HCT116 (cell line): ENCODE measurements around the gene DOCK3. TPM values are rescaled to one million over a fixed set of nuclear protein-coding genes. Genes with fewer than 3 reads are reported as not detected.

Experiments used
- ATAC-seq: fragments of 200-7000 bp; cut with Tn5 transposase; 2 replicates; pipeline ENCODE4 v1.9.1; 2020; ENCODE audit warnings: mild to moderate bottlenecking, moderate library complexity
- BruUV-seq: library from RNA; stranded (reverse); fragments of 400-500 nt; replicated peaks from 2 replicates; lab custom pipeline; 2021; lab: Mats Ljungman, UMichigan
- CTCF ChIA-PET: fragments of 300-600 bp; sonication (Branson Sonifier 250); formaldehyde crosslinking; loops from one replicate; lab custom pipeline; 2021; ENCODE audit warnings: antibody characterized with exemption; lab: Charles Lee
- POLR2A ChIA-PET: fragments of 300-600, 350-600 bp; sonication (Branson Sonifier 250); formaldehyde crosslinking; loops from one replicate; lab custom pipeline; 2021; ENCODE audit warnings: antibody characterized with exemption; lab: Charles Lee
- RAD21 ChIA-PET, 2 experiments: fragments of 300-600 bp; sonication (Branson Sonifier 250); formaldehyde crosslinking; loops; one replicate each; lab custom pipeline; 2023; ENCODE audit warnings: low total read pairs in 2 of 2; ENCODE audit not compliant: uncharacterized antibody in 2 of 2, unreplicated experiment in 2 of 2, low non-redundant PET in 1 of 2; lab: Charles Lee
- DNase-seq: peaks from one replicate; pipeline ENCODE4 v3.0.0-alpha.2; 2010; ENCODE audit warnings: low read depth, low spot score
- H2AFZ ChIP-seq: fragments of 200-600 bp; shearing (Covaris generic), sonication (generic); 2 replicates; pipeline ENCODE4 v1.6.1; 2017; ENCODE audit warnings: low read depth, mixed run types, mixed read lengths, antibody characterized with exemption, low read length; ENCODE audit not compliant: poor library complexity, severe bottlenecking
- H3K27ac ChIP-seq: 2 replicates; pipeline ENCODE4 v1.5.1; 2012; ENCODE audit warnings: low read depth, low read length
- H3K27me3 ChIP-seq: fragments of 200-600 bp; sonication (generic); 2 replicates; pipeline ENCODE4 v1.6.1; 2016; ENCODE audit warnings: mixed run types, low read length, mixed read lengths; ENCODE audit not compliant: insufficient read depth
- H3K36me3 ChIP-seq, 2 experiments: fragments of 200-500 bp in 1 of 2; fragments of 200-600 bp in 1 of 2; sonication (Bioruptor generic) in 1 of 2; sonication (generic) in 1 of 2; 2 replicates each; pipeline versions ENCODE4 v1.5.1 to v1.6.1; 2014 to 2016; ENCODE audit warnings: low read length in 2 of 2, inconsistent platforms in 1 of 2, mixed read lengths in 1 of 2, mixed run types in 1 of 2; ENCODE audit not compliant: insufficient read depth in 2 of 2, control insufficient read depth in 1 of 2
- H3K4me1 ChIP-seq, 2 experiments: fragments of 200-600 bp in 1 of 2; sonication (generic) in 1 of 2; 2 replicates each; pipeline versions ENCODE4 v1.5.1 to v1.6.1; 2012 to 2017; ENCODE audit warnings: low read length in 2 of 2, inconsistent platforms in 1 of 2, mild to moderate bottlenecking in 1 of 2, mixed read lengths in 1 of 2, mixed run types in 1 of 2, moderate library complexity in 1 of 2; ENCODE audit not compliant: insufficient read depth in 2 of 2, control insufficient read depth in 1 of 2
- H3K4me2 ChIP-seq: fragments of 200-600 bp; sonication (generic); 2 replicates; pipeline ENCODE4 v1.6.1; 2017; ENCODE audit warnings: mixed run types, low read length, mixed read lengths
- H3K4me3 ChIP-seq, 2 experiments: fragments of 200-600 bp in 1 of 2; sonication (generic) in 1 of 2; replicated peaks in 1 of 2; 2 replicates each; pipeline ENCODE4 v1.5.1; 2011 to 2016; ENCODE audit warnings: low read length in 2 of 2, control low read depth in 1 of 2, low read depth in 1 of 2, mild to moderate bottlenecking in 1 of 2, mixed read lengths in 1 of 2, mixed run types in 1 of 2
- H3K79me2 ChIP-seq: fragments of 200-600 bp; sonication (generic); 2 replicates; pipeline ENCODE4 v1.6.1; 2017; ENCODE audit warnings: mild to moderate bottlenecking, mixed run types, low read length, moderate library complexity, mixed read lengths; ENCODE audit not compliant: insufficient read depth
- H3K9ac ChIP-seq: fragments of 200-600 bp; sonication (generic); 2 replicates; pipeline ENCODE4 v1.6.1; 2016; ENCODE audit warnings: low read length, mixed read lengths
- H3K9me2 ChIP-seq: fragments of 200-600 bp; sonication (generic), shearing (Covaris generic); 2 replicates; pipeline ENCODE4 v1.6.1; 2017; ENCODE audit warnings: mixed run types, mild to moderate bottlenecking, moderate library complexity; ENCODE audit not compliant: insufficient read depth
- H3K9me3 ChIP-seq, 2 experiments: fragments of 200-500 bp in 1 of 2; fragments of 200-600 bp in 1 of 2; sonication (Bioruptor generic) in 1 of 2; sonication (generic) in 1 of 2; 2 replicates each; pipeline ENCODE4 v1.6.1; 2014 to 2017; ENCODE audit warnings: low read length in 2 of 2, mixed read lengths in 2 of 2, inconsistent platforms in 1 of 2, low read depth in 1 of 2, mild to moderate bottlenecking in 1 of 2, mixed run types in 1 of 2, moderate library complexity in 1 of 2; ENCODE audit not compliant: control insufficient read depth in 1 of 2, insufficient read depth in 1 of 2
- H4K20me1 ChIP-seq: fragments of 200-600 bp; sonication (generic), shearing (Covaris generic); 2 replicates; pipeline ENCODE4 v1.6.1; 2017; ENCODE audit warnings: mixed run types, mild to moderate bottlenecking, moderate library complexity; ENCODE audit not compliant: insufficient read depth
- CBX3 ChIP-seq: IDR thresholded peaks from 2 replicates; pipeline ENCODE4 v1.6.1; 2012; ENCODE audit warnings: low read depth
- CEBPB ChIP-seq: IDR thresholded peaks from 2 replicates; pipeline ENCODE4 v1.6.1; 2012; ENCODE audit warnings: low read depth
- EGR1 ChIP-seq: IDR thresholded peaks from 2 replicates; pipeline ENCODE4 v1.6.1; 2012; ENCODE audit warnings: low read depth
- ELF1 ChIP-seq: IDR thresholded peaks from 2 replicates; pipeline ENCODE4 v1.6.1; 2012; ENCODE audit warnings: low read depth, borderline replicate concordance
- POLR2A ChIP-seq: IDR thresholded peaks from 2 replicates; pipeline ENCODE4 v1.7.0; 2011; ENCODE audit warnings: borderline replicate concordance; ENCODE audit not compliant: insufficient read depth, insufficient read length; ENCODE audit errors: extremely low read depth
- POLR2AphosphoS5 ChIP-seq: IDR thresholded peaks from 2 replicates; pipeline ENCODE4 v1.6.1; 2011; ENCODE audit warnings: mild to moderate bottlenecking, low read depth, low read length, moderate library complexity
- RAD21 ChIP-seq: IDR thresholded peaks from 2 replicates; pipeline ENCODE4 v1.6.1; 2012; ENCODE audit warnings: low read depth, mild to moderate bottlenecking
- REST ChIP-seq: IDR thresholded peaks from 2 replicates; pipeline ENCODE4 v1.6.1; 2012; ENCODE audit warnings: low read depth
- SIN3A ChIP-seq: IDR thresholded peaks from 2 replicates; pipeline ENCODE4 v1.6.1; 2012; ENCODE audit warnings: low read depth
- SRF ChIP-seq: IDR thresholded peaks from 2 replicates; pipeline ENCODE4 v1.6.1; 2012; ENCODE audit warnings: low read depth
- TCF7L2 ChIP-seq: IDR thresholded peaks from 2 replicates; pipeline ENCODE4 v1.7.0; 2011; ENCODE audit warnings: borderline replicate concordance, inconsistent platforms; ENCODE audit not compliant: insufficient read depth, insufficient read length; ENCODE audit errors: extremely low read depth
- YY1 ChIP-seq: IDR thresholded peaks from 2 replicates; pipeline ENCODE4 v1.6.1; 2011; ENCODE audit warnings: low read length, low read depth, moderate library complexity, mild to moderate bottlenecking; ENCODE audit not compliant: insufficient replicate concordance; ENCODE audit errors: extremely low read depth
- ZBTB33 ChIP-seq: IDR thresholded peaks from 2 replicates; pipeline ENCODE4 v1.6.1; 2011; ENCODE audit warnings: mild to moderate bottlenecking, low read length, moderate library complexity; ENCODE audit not compliant: insufficient replicate concordance; ENCODE audit errors: extremely low read depth
- ZNF274 ChIP-seq: fragments of 200-500 bp; sonication (Bioruptor generic); IDR thresholded peaks from 2 replicates; pipeline ENCODE4 v1.6.1; 2014; ENCODE audit warnings: mild to moderate bottlenecking, low read depth, low read length, inconsistent platforms
- intact Hi-C: fragments of 100-400 bp; cut with micrococcal nuclease; formaldehyde crosslinking; loops from 2 replicates; pipeline ENCODE4 v1.10.0; 2022
- total RNA-seq: library from RNA; stranded (reverse); gene quantifications from one replicate; pipeline ENCODE4 v1.2.1, GENCODE V29; 2021; ENCODE audit not compliant: unreplicated experiment
- TF ChIP-seq, protein P1 (sequence below): IDR thresholded peaks from 2 replicates; pipeline ENCODE4 v1.6.1; 2012

DOCK3 gene
- total RNA-seq, 1 experiment from 2014 or later = 4.2 TPM

- H2AFZ ChIP-seq = no peak overlapping the region
- BruUV-seq = no TSS peak
- no peak for ATAC-seq
- H3K4me3 ChIP-seq = no peak overlapping the region
- no peaks in the 10 kb centered on the region for H4K20me1 ChIP-seq
- no peaks in the 10 kb centered on the region for H3K36me3 ChIP-seq
- H3K4me1 ChIP-seq = no peaks in the 10 kb centered on the region
- CTCF ChIA-PET = interaction anchor here (0.7 kb wide), 1 partner anchor 979 kb away, joined by 3 read pairs; no protein-coding TSS in a partner anchor
- RAD21 ChIA-PET = no interaction called here
- H3K9me2 ChIP-seq = no peaks in the 10 kb centered on the region
- no peak for DNase-seq
- H3K27me3 ChIP-seq = no peaks in the 10 kb centered on the region
- no peak overlapping the region for H3K9ac ChIP-seq
- no peaks in the 10 kb centered on the region for H3K79me2 ChIP-seq
- no peaks in the 10 kb centered on the region for H3K9me3 ChIP-seq
- no peak overlapping the region for H3K4me2 ChIP-seq
- POLR2A ChIA-PET = no interaction called here
- no peak overlapping the region for H3K27ac ChIP-seq
- TF ChIP-seq CBX3 = no peak
- TF ChIP-seq REST = no peak
- TF ChIP-seq, all 23 proteins: peak for 0
- intact Hi-C loops = no loop called here
These were observed 75.1 kb downstream of the DOCK3 start for GRCh38 chr3:50749822-50750221.

DNA sequence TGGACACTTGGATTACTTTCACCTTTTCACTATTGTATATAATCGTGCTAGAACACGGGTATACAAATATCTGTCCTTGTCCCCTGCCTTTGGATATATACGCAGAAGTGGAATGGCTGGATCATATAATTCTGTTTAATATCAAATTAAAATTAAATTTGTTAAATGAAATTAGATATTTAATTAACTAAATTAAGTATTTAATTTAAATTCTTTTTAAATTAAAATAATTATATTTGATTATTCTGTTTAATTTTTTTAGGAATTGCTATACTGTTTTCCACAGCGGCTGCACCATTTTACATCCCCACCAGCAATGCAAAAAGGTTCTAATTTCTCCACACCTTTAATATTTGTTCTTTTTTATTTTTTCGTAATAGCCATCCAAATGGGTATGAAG is 84.3 kb downstream of the DOCK3 start:
- intact Hi-C loops = no loop called here
- no peaks in the 10 kb centered on the region for H3K9me2 ChIP-seq
- BruUV-seq = no TSS peak
- no peak overlapping the region for H3K27ac ChIP-seq
- no peaks in the 10 kb centered on the region for H4K20me1 ChIP-seq
- no peak overlapping the region for H3K9ac ChIP-seq
- H3K36me3 ChIP-seq = no peaks in the 10 kb centered on the region
- POLR2A ChIA-PET = no interaction called here
- TF ChIP-seq ZNF274 (no peak), EGR1 (no peak), ZBTB33 (no peak), POLR2AphosphoS5 (no peak), SRF (no peak), CEBPB (no peak), CBX3 (no peak), TCF7L2 (no peak), SIN3A (no peak), ELF1 (no peak), YY1 (no peak), POLR2A (no peak), RAD21 (no peak)
- TF ChIP-seq, protein P1, sequence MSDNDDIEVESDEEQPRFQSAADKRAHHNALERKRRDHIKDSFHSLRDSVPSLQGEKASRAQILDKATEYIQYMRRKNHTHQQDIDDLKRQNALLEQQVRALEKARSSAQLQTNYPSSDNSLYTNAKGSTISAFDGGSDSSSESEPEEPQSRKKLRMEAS = no peak
- TF ChIP-seq, all 23 proteins: peak for 0
- Histone ChIP-seq H2AFZ (no peak overlapping the region), H3K9me3 (no peaks in the 10 kb centered on the region), H3K4me3 (no peak overlapping the region), H3K27me3 (no peaks in the 10 kb centered on the region), H3K4me1 (no peaks in the 10 kb centered on the region), H3K4me2 (no peak overlapping the region), H3K79me2 (no peaks in the 10 kb centered on the region; the same call in 1 of the 2 replicates)
- ChIA-PET RAD21 (no interaction called here), CTCF (no interaction called here)
- no peak for ATAC-seq
- DNase-seq = no peak
